Epithelial cell of esophagus (primary cell): ENCODE data around the gene AIFM1.

Experiments used
- DNase-seq: peaks from one replicate; pipeline ENCODE4 v3.0.0; 2010; ENCODE audit warnings: low read depth
- H3K4me3 ChIP-seq: 2 replicates; pipeline ENCODE4 v1.5.1; 2011; ENCODE audit warnings: mild to moderate bottlenecking, low read length, control low read depth
- TF ChIP-seq, protein P1 (sequence below): IDR thresholded peaks from 2 replicates; pipeline ENCODE4 v1.5.1; 2011; ENCODE audit warnings: low read depth, mild to moderate bottlenecking, low read length, control low read depth, inconsistent platforms; ENCODE audit not compliant: insufficient read depth; ENCODE audit errors: missing control alignments

Gene AIFM1

DNA sequence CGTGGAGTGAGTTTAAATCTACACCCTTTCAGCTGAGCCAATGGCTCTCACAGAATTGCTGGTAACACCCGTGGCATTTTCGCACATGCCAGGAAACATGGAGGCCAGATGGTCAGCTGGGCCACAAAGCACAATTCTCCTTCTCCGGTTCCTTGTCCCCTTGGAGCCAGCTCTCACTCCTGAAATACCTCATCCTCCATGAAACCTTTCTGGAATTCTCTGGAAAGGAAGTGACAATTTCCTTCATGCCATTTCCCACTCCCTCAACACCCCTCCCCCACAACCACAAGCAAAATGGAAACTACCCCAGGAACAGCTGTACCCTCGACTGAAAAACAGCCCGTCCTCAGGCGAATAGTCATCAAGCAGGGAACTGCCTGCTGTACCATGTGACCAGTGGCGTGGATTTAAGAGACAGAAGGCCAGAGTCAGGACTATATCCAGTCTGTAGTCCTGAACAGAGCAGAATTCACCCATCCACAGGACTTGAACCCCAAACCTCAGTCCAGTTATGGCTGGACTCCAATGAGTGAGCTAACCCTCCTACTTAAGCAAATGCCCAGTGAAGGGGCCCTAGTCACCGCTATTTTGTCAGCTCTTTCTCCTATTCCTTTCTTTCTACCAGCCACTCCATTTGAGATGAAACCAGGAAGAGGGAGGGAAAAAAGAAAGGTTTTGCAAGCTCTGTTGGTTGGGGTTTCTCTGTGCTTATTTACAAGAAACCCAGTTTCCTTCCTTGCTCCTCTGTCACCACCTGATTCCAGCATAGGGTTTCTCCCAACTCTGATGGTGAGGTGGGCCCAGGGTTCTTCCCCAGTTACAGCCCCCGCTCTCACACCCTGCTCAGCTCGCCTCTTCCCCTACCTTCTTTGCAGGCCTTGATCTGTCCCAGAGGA, 79.8 kb downstream of the AIFM1 start:
- TF ChIP-seq, protein P1, sequence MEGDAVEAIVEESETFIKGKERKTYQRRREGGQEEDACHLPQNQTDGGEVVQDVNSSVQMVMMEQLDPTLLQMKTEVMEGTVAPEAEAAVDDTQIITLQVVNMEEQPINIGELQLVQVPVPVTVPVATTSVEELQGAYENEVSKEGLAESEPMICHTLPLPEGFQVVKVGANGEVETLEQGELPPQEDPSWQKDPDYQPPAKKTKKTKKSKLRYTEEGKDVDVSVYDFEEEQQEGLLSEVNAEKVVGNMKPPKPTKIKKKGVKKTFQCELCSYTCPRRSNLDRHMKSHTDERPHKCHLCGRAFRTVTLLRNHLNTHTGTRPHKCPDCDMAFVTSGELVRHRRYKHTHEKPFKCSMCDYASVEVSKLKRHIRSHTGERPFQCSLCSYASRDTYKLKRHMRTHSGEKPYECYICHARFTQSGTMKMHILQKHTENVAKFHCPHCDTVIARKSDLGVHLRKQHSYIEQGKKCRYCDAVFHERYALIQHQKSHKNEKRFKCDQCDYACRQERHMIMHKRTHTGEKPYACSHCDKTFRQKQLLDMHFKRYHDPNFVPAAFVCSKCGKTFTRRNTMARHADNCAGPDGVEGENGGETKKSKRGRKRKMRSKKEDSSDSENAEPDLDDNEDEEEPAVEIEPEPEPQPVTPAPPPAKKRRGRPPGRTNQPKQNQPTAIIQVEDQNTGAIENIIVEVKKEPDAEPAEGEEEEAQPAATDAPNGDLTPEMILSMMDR: no peak
- no peak overlapping the region for H3K4me3 ChIP-seq
- no peak for DNase-seq

- DNase-seq: no peak
- no peak overlapping the region for H3K4me3 ChIP-seq
- TF ChIP-seq, protein P1: no peak
Measured at GRCh38 chrX:130084631-130085237, 80.9 kb downstream of the AIFM1 start.

DNA sequence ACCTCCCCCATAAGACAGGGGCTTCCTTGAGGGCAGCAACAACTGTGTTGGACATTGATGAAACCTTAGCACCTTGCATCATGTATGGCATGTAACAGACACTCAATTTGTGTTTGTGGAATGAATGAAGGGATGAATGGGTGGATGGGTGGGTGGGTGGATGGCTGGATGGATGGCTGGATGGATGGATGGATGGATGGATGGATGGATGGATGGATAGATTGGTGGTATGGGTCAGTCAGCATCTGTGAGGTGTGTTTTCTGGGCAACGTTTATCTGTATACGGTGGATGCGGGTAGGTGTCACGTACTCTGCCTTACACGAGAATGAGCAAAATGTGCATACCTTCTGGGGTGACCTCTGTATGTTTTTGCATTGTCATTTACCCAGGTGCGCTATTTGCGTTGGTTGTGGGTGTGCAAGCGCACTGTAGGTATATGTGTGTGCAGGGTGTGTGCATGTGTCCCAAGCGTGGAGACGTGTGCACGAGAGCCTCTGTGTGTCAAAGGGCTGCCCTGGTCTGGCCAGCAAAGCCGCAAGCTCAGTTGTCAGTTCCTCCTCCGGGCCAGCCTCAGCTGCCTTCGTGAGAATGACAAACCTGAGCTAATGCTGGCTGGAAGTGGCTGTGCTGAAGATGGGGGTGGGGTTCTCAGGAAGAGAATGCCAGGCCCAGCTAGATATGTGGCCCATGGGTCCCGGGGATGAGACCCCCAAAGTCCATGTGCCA, 81.8 kb downstream of the AIFM1 start:
- TF ChIP-seq, protein P1: no peak
- DNase-seq: no peak
- H3K4me3 ChIP-seq: no peak overlapping the region

GRCh38 chrX:130083107-130083490, 82.5 kb downstream of the AIFM1 start:
- no peak overlapping the region for H3K4me3 ChIP-seq

GRCh38 chrX:130082244-130083106, 83.2 kb downstream of the AIFM1 start:
- no peak for DNase-seq
- H3K4me3 ChIP-seq: no peak overlapping the region
- TF ChIP-seq, protein P1: no peak

More at GRCh38 chrX:130083107-130083490, 82.5 kb downstream of the AIFM1 start:
- no peak for DNase-seq
- TF ChIP-seq, protein P1: no peak

DNA sequence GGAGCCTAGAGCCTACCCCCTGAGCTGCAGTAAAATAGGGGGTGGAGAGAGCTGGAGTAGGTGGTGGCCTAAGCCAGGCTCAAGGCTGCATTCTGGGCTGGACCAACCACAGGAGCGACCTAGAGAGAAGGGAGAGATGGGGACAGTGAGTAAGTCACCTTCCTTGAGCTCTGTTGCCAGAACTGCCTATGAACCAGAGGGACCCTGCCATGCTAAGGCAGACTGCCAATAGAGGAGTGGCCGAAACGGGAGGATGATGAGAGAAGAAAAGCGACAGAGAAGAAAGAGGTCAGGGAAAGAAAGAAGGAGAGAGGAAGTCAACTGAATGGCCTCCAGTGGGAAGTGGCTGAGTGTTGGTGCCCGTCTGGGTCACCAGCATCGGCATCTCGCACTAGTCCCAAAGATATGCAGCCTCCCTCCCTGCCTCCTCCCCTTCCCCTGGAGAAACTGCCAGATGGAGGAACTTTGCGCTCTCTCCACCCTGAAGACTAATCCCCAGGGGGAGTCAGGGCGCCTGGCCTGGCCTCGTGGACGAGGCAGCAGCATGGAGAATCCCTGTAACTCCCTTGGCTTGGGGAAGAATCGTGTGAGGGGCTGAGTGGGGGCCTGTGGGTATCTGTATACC, 84.1 kb downstream of the AIFM1 start:
- TF ChIP-seq, protein P1: no peak
- DNase-seq: no peak
- no peak overlapping the region for H3K4me3 ChIP-seq
